Stimulated activated CD4-positive, alpha-beta T cell treated with anti-CD3 and anti-CD28 coated beads, Interleukin-15, amount 100 ng/mL, for 24 hours (primary cell): ENCODE results near the gene KCTD4.

Source experiments
- DNase-seq: peaks from one replicate; pipeline ENCODE4 v3.0.0-alpha.2; 2020

KCTD4 gene

DNA sequence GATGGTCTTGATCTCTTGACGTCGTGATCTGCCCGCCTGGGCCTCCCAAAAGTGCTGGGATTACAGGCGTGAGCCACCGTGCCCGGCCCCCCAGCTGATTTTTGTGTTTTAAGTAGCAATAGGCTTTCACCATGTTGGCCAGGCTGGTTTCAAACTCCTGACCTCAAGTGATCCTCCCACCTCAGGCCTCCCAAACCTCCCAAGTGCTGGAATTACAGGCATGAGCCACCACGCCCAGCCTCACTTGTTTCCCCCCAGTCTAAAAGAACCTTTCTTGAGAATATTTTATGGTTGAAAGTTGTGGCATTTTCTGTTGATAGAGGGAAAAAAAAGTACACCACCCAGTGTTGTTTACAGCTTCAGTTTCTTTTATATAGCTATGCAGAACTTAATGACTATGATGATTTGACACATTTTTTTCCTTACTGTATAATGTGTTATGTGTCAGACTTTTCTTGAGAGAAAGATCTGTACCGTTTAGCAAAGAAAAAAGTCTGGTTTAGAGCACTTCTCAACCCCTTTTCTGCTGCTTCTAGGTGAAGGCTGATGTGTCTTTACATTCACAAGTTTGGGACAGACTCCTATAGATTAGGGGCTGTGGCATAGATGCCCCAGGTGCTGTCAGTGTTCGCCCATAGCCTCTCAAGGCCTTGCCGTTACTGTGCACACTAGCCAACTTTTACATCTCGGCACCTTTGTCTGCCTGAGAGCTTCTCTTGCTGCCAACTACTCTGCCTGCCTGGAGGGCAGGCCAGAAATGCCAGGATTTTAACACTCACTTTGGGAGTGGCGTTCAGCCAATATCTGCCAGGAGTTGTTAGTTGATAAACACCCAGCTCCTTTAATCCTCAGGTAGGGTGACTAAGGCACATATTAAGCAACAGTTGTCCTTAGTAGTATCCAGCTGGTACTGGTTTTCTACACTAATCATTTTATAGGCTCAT lies 33.0 kb downstream of the KCTD4 start:
- no peak for DNase-seq

DNA sequence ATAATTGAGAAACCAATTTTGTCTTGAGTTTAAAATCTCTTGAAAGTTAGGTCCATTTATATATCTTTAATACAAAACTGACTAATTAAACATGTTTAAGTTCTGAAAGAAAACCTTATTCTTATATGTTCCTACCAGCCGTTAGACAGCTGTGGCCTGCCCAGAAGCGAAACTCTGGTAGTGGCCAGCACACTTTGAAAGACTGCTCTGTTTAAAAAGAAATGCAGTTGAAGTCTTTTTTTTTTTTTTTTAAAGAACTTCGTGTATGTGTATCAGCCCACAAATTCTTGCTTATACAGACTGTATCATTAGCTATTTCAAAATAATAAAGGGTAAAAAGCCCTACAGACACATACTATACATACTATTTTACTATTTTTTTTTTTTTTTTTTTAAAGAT lies 34.0 kb downstream of the KCTD4 start:
- DNase-seq = no peak

DNA sequence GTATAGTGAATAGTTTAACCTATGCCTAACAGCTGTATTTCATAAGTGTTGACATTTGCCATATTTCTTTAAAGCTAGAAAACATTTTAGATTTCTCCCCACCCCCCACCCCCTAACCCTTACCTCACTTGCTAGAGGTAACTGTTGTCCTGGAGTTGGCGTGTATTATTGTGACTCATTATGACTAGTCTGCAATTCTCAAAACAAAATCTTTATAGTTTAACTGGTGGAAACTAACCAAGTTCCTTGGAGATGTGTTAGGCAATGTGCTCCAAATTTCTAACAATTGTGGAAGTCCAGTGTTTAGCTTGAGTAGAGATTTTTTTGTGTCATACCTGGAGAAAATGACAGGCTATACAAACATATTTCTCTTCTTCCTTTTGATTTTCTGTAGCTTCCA lies 38.0 kb downstream of the KCTD4 start:
- no peak for DNase-seq

DNA sequence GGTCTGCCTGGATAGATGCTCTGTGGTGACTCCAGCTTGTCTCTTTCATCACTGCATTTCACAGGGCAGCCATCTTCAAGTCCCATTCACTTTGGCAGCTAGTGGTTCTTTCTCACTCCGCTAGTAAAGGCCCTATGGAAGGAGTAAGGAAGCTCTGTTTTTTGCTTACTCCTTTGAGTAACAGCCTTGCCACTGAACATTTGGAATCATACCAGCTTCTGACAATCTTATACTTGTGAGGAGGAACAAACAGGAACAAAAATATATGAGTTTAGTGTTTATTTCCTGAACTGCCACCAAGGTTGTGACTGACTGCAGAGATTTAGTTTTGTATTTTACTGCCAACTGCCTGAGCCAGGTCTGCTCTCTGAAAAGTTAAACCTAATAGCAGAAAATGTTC lies 38.7 kb downstream of the KCTD4 start:
- no peak for DNase-seq

DNA sequence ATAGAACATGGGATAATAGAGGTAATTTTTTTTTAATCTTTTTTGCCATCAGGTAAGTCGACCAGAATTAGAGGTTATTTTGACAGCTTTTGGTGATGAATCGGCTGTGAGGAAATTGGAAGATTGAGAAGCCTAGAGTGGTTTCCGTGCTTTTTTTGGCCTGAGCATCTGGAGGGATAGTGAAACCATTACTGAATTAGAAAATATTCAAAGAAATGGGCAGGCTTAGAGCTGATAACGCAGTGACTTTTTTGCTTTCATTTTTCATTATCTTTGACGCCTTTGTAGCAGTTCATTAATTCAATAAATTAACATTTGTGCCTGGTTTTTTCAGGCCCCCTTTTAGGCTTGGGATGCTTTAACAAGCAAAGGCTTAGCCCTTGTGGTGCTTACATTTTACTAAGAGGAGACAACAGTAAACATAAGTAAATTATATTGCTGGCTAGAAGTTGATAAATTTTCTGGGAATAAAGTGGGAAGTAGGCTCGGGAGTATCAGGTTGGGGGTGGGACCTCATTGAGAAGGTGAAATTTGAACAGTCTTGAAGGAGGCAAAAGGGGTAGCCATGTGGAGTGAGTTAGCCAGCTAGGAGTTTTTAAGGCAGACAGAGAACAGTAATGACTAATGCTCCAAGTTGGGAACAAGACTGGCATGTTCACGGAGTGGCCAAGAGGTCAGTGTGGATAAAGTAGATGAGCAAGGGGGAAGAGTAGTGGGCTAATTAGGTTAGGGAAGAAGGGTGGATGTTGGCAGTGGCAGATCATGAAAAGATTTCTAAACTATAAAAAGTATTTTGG lies 44.1 kb downstream of the KCTD4 start:
- DNase-seq = no peak

DNA sequence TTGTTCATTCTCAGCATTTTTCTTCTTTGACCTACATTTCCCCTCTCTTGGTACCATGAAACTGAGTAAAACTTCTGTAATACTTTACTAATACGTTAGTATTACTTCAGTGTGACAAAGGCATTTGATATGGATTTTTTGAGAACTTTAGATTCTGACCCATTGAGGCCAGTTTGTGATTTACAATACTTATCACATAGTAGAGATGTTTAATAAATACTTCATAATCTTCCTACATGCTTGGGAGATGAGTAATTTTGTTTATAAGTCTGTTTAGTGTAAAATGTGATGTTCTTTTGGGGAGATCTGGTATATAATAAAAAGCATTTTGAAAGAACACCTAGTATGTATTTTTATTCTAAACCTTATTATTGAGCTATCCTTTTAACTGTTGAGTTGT lies 50.9 kb downstream of the KCTD4 start:
- DNase-seq = no peak

DNA sequence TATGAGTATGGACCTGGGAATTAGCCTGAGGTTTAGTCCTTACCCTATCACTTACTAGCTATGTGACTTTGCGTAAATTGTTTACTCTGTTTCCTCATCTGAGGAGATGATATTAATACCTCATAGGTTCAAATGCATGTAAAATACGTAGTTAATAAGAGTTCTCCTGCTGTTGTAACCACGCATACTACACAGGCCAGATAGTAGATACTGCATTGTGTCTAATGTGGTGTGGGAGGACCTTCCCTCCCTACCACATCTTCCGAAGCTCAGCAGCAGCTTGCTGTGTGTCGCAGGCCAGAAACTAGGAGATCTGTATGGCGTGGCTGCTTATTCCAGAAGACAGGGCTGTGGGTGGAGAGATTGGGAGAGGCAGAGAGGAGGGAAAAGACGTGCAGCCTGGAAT lies 57.5 kb downstream of the KCTD4 start:
- DNase-seq = no peak
